Measurements from ENCODE around the gene ARL4C. TPM values are rescaled to one million over a fixed set of nuclear protein-coding genes. Genes with fewer than 3 reads are reported as not detected.
A peak's percentile ranks its signal among the peaks of the same experiment; 100 is the strongest.

Gene ARL4C
- total RNA-seq, 1 donor from 2014 or later: 18.8 TPM

- Histone ChIP-seq H3K4me1 (peaks cover 8 to 9% of the 10 kb centered on the region in 2 donors), H3K4me3 (peak overlapping the region; percentile 73 to 95), H3K27ac (peak overlapping the region in 1 of 2 donors; percentile 89), H3K27me3 (no peaks in the 10 kb centered on the region), H3K9me3 (no peaks in the 10 kb centered on the region), H3K36me3 (no peaks in the 10 kb centered on the region)
- TF ChIP-seq, protein P1, sequence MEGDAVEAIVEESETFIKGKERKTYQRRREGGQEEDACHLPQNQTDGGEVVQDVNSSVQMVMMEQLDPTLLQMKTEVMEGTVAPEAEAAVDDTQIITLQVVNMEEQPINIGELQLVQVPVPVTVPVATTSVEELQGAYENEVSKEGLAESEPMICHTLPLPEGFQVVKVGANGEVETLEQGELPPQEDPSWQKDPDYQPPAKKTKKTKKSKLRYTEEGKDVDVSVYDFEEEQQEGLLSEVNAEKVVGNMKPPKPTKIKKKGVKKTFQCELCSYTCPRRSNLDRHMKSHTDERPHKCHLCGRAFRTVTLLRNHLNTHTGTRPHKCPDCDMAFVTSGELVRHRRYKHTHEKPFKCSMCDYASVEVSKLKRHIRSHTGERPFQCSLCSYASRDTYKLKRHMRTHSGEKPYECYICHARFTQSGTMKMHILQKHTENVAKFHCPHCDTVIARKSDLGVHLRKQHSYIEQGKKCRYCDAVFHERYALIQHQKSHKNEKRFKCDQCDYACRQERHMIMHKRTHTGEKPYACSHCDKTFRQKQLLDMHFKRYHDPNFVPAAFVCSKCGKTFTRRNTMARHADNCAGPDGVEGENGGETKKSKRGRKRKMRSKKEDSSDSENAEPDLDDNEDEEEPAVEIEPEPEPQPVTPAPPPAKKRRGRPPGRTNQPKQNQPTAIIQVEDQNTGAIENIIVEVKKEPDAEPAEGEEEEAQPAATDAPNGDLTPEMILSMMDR (IDR thresholded peaks at IDR 0.05): no peak
- DNase-seq (ENCODE audit: low spot score in 2 of 2): no peak
- intact Hi-C loops (cut with DNase I): no loop called here
Measured at GRCh38 chr2:234496055-234496834, 636 bp downstream of the ARL4C start.

- Histone ChIP-seq H3K4me3 (peak overlapping the region; percentile 73 to 95), H3K27ac (peak overlapping the region in 1 of 2 donors; percentile 89), H3K27me3 (no peaks in the 10 kb centered on the region), H3K4me1 (peaks cover 8 to 9% of the 10 kb centered on the region in 2 donors), H3K36me3 (no peaks in the 10 kb centered on the region), H3K9me3 (no peaks in the 10 kb centered on the region)
- DNase-seq (ENCODE audit: low spot score in 2 of 2): no peak
- intact Hi-C loops (cut with DNase I): no loop called here
- TF ChIP-seq, protein P1 (IDR thresholded peaks at IDR 0.05): no peak
Measured at GRCh38 chr2:234495251-234496054, 1.4 kb downstream of the ARL4C start.

DNA sequence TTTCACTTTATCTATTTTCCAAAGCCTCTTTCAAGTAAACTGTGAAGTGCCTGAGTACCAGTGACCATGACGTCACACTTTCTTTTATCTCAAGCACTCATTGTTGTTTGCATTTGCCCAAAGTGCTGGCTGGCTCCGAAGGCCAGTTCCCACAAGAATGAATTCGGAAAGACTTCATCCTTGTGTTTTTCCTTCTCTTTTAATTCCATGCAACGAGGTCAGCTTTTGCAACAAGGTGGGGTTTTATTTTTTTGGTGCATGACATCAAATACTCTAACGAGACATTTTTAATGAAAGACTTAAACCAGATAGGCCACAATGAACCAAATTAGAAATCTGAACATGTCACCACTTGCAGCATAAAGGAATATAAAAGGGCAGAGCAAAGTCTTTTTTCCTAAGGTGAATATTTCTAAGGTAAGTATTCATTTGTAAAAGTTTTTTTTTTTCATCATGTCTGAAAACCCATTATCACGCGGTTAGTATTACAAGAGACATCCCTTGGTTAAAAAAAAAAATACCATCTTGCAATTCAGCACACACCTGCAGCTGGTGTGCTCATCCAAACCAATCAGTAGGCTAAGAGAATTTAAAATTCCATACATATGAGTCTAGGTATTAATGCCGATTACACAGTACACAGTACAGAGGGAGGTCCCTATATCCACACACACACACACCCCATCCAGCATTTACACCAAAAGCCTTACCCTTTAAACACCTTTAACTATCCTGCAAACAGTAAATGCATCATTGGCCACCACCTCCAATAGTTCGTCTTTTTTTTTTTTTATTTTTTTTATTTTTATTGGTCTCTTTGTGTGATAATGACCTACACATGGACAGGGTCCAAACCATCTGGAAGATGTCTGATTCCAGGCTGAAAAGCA, 2.3 kb downstream of the ARL4C start:
- H3K36me3 ChIP-seq: no peaks in the 10 kb centered on the region
- no peak for DNase-seq (ENCODE audit: low spot score in 2 of 2)
- intact Hi-C loops (cut with DNase I): no loop called here
- peak overlapping the region; percentile 73 to 95 for H3K4me3 ChIP-seq
- no peaks in the 10 kb centered on the region for H3K27me3 ChIP-seq
- H3K27ac ChIP-seq: peak overlapping the region in 1 of 2 donors; percentile 15
- H3K9me3 ChIP-seq: no peaks in the 10 kb centered on the region
- peaks cover 8 to 9% of the 10 kb centered on the region in 2 donors for H3K4me1 ChIP-seq
- TF ChIP-seq, protein P1 (IDR thresholded peaks at IDR 0.05): no peak

GRCh38 chr2:234493796-234494195, 3.1 kb downstream of the ARL4C start:
- H3K9me3 ChIP-seq: no peaks in the 10 kb centered on the region
- no peaks in the 10 kb centered on the region for H3K36me3 ChIP-seq
- H3K27ac ChIP-seq: no peak overlapping the region
- H3K4me3 ChIP-seq: peak overlapping the region in 1 of 2 donors; percentile 95
- no peaks in the 10 kb centered on the region for H3K27me3 ChIP-seq
- H3K4me1 ChIP-seq: peaks cover 8 to 9% of the 10 kb centered on the region in 2 donors
- TF ChIP-seq, protein P1 (IDR thresholded peaks at IDR 0.05): no peak
- intact Hi-C loops (cut with DNase I): no loop called here
- no peak for DNase-seq (ENCODE audit: low spot score in 2 of 2)
